Sigmoid colon (tissue), 7 donors: ENCODE data around the gene IQGAP2. TPM values are rescaled to one million over a fixed set of nuclear protein-coding genes. Genes with fewer than 3 reads are reported as not detected.

Experiments
- DNase-seq: peaks from one replicate; pipeline ENCODE4 v3.0.0-alpha.2; 2019
- H3K27ac ChIP-seq, 4 donors: fragments of 200-600 bp; sonication (generic); one replicate each; pipeline ENCODE4 v1.5.1; 2016 to 2019; ENCODE audit warnings: mild to moderate bottlenecking in 1 of 4
- H3K27me3 ChIP-seq, 3 donors: fragments of 200-600 bp; sonication (generic); one replicate each; pipeline ENCODE4 v1.5.1; 2019; ENCODE audit warnings: mild to moderate bottlenecking in 1 of 3
- H3K36me3 ChIP-seq, 4 donors: fragments of 200-600 bp; sonication (generic); one replicate each; pipeline ENCODE4 v1.5.1; 2016 to 2019
- H3K4me1 ChIP-seq, 4 donors: fragments of 200-600 bp; sonication (generic); one replicate each; pipeline ENCODE4 v1.5.1; 2017 to 2019
- H3K4me3 ChIP-seq, 4 donors: fragments of 200-600 bp; sonication (generic); one replicate each; pipeline ENCODE4 v1.5.1; 2017 to 2019; ENCODE audit warnings: mild to moderate bottlenecking in 2 of 4, moderate library complexity in 1 of 4
- H3K9me3 ChIP-seq, 4 donors: fragments of 200-600 bp in 3 of 4; sonication (generic) in 3 of 4; one replicate each; pipeline versions ENCODE4 v1.5.1 to v1.6.1; 2013 to 2019
- EP300 ChIP-seq, 4 donors: sonication (generic); formaldehyde crosslinking; IDR thresholded peaks; one replicate each; pipeline ENCODE4 v1.6.1; 2017; ENCODE audit warnings: antibody characterized with exemption in 4 of 4
- POLR2A ChIP-seq, 2 donors: fragments of 450-650 bp; IDR thresholded peaks; one replicate each; pipeline ENCODE4 v1.6.1; 2016; ENCODE audit warnings: antibody characterized with exemption in 2 of 2, mild to moderate bottlenecking in 2 of 2, moderate library complexity in 2 of 2
- POLR2AphosphoS5 ChIP-seq, 4 donors: sonication (generic); formaldehyde crosslinking; IDR thresholded peaks; one replicate each; pipeline ENCODE4 v1.6.1; 2017; ENCODE audit warnings: antibody characterized with exemption in 4 of 4
- WGBS, 2 donors: extraction: QIAGEN DNeasy Blood & Tissue Kit; methylation state at CpG; one replicate each; pipeline ENCODE4 v1.1.7; 2013; 5-methylcytosine and 5-hydroxymethylcytosine counted together
- intact Hi-C: fragments of 100-400 bp; cut with DNase I; formaldehyde crosslinking; loops from one replicate; pipeline ENCODE4 v1.15.1; 2023
- polyA plus RNA-seq, 3 donors: library from polyadenylated mRNA; stranded (reverse); fragments of 200-250 nt; gene quantifications; one replicate each; pipeline ENCODE4 v1.2.3, GENCODE V29; 2013
- total RNA-seq, 4 donors: library from RNA; depleted of rRNA; stranded (reverse); fragments of >200 nt; gene quantifications; one replicate each; pipeline ENCODE4 v1.1.0, GENCODE V29; 2016
- TF ChIP-seq, protein P1 (sequence below), 4 experiments: fragments of 450-650 bp in 3 of 4; fragments of 200-600 bp in 1 of 4; IDR thresholded peaks; one replicate each; pipeline ENCODE4 v1.5.1; 2016 to 2019; ENCODE audit warnings: antibody characterized with exemption in 4 of 4, mild to moderate bottlenecking in 3 of 4, moderate library complexity in 2 of 4
- donor health status: healthy with polysubstance abuse.
- donor health status: Bipolar disorder and iron deficiency.
- donor health status: healthy.

Gene IQGAP2
- total and polyA plus RNA-seq, 7 donors, result 15.0 to 85.3 (median 24.6) TPM

DNA sequence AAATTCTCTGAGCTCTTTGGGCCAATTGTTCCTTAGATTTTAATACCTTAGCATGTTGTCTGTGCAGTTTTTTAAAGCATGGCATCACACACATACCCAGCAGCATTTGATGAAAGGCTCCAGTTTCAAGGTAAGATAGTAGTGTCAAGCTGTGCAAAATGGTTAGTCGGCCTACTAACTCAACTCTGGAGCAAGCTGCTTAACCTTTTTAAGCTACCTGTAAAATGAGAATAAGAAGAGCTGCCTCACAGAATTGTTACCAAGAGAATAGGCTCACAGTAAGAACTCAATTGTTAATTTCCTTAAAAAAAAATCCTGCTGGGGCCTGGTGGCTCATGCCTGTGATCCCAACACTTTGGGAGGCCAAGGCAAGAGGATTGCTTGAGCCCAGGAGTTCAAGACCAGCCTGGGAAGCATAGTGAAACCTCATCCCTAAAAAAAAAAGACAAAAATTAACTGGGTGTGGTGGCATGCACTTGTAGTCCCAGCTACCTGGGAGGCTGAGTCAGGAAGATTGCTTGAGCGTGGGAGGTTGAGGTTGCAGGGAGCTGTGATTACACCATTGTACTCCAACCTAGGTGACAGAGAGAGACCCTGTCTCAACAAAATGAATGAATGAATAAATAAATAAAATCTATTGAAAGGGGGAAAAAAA is 96.5 kb downstream of the IQGAP2 start:
- Histone ChIP-seq H3K4me1 (no peaks in the 10 kb centered on the region), H3K4me3 (no peak overlapping the region), H3K36me3 (no peaks in the 10 kb centered on the region), H3K27ac (no peak overlapping the region), H3K27me3 (no peaks in the 10 kb centered on the region), H3K9me3 (no peaks in the 10 kb centered on the region)
- WGBS, 2 donors, result 93 to 94% methylated on average over 2 of the region's 2 CpGs
- TF ChIP-seq EP300 (IDR thresholded peaks at IDR 0.05), result no peak
- TF ChIP-seq, protein P1, sequence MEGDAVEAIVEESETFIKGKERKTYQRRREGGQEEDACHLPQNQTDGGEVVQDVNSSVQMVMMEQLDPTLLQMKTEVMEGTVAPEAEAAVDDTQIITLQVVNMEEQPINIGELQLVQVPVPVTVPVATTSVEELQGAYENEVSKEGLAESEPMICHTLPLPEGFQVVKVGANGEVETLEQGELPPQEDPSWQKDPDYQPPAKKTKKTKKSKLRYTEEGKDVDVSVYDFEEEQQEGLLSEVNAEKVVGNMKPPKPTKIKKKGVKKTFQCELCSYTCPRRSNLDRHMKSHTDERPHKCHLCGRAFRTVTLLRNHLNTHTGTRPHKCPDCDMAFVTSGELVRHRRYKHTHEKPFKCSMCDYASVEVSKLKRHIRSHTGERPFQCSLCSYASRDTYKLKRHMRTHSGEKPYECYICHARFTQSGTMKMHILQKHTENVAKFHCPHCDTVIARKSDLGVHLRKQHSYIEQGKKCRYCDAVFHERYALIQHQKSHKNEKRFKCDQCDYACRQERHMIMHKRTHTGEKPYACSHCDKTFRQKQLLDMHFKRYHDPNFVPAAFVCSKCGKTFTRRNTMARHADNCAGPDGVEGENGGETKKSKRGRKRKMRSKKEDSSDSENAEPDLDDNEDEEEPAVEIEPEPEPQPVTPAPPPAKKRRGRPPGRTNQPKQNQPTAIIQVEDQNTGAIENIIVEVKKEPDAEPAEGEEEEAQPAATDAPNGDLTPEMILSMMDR (IDR thresholded peaks at IDR 0.05), result no peak
- no peak for TF ChIP-seq POLR2AphosphoS5 (IDR thresholded peaks at IDR 0.05)
- no peak for TF ChIP-seq POLR2A (IDR thresholded peaks at IDR 0.05)
- no peak for DNase-seq
- intact Hi-C loops, result no loop called here

DNA sequence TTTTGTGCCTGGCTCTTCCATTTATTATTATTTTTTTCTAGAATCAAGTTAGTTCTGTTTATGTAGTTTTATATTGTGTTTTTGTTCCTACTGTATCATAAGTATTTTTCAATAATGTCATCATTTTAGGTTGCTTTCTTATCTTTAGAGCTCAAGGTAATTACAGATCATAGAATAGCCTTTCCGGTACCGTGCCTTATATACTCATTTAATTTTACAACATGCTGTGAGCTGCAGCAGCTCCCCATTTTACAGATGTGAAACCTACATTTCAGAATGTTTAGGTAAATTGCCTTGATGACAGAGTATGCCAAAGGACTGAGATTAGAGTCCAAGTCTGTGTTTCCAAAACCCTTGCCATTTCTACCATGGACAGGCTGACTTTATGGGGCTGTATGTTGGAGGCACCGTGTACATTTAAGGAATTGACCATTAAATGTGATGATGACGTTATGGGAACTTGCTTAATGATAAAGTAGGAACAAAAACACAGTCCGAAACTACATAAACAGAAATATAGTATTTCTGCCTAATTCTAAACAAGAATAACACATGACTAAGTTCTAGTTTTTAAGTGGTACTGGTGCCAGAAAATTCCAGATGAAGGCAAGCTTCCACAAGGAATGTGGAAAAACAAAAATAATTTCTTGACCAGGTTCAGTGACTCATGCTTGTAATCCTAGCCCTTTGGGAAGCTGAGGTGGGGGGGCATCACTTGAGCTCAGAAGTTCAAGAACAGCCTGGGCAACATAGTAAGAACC is 97.7 kb downstream of the IQGAP2 start:
- H3K36me3 ChIP-seq, result no peaks in the 10 kb centered on the region
- H3K9me3 ChIP-seq, result no peaks in the 10 kb centered on the region
- H3K27me3 ChIP-seq, result no peaks in the 10 kb centered on the region
- TF ChIP-seq EP300 (IDR thresholded peaks at IDR 0.05) (no peak), POLR2AphosphoS5 (IDR thresholded peaks at IDR 0.05) (no peak), POLR2A (IDR thresholded peaks at IDR 0.05) (no peak)
- TF ChIP-seq, protein P1 (IDR thresholded peaks at IDR 0.05), result no peak
- H3K27ac ChIP-seq, result no peak overlapping the region
- 46 to 72% methylated on average over 5 of the region's 5 CpGs for whole genome bisulfite sequencing, 2 donors
- intact Hi-C loops, result no loop called here
- no peaks in the 10 kb centered on the region for H3K4me1 ChIP-seq
- H3K4me3 ChIP-seq, result no peak overlapping the region
- no peak for DNase-seq

DNA sequence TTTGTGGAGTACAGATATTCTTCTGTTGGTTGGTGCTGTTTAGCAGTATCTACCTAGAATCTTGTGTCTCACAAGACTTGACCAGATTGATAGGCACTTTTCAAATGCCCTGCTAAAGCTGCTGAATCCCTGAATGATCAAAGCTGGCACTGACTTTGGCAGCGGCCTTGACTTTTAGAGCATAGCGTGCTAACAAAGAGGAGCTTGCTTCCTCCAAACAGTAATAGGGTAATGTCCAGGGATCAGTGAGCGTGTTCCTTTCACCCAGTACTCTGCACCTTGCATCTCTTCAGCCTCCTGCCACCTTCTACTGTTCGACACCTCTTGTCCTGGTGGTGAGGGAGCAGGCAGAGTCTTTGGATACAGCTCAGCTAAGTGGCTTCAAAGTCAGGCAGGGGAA is 100.8 kb downstream of the IQGAP2 start:
- 85 to 88% methylated on average over 4 of the region's 4 CpGs for WGBS, 2 donors
- intact Hi-C loops, result no loop called here
- no peaks in the 10 kb centered on the region for H3K27me3 ChIP-seq

DNA sequence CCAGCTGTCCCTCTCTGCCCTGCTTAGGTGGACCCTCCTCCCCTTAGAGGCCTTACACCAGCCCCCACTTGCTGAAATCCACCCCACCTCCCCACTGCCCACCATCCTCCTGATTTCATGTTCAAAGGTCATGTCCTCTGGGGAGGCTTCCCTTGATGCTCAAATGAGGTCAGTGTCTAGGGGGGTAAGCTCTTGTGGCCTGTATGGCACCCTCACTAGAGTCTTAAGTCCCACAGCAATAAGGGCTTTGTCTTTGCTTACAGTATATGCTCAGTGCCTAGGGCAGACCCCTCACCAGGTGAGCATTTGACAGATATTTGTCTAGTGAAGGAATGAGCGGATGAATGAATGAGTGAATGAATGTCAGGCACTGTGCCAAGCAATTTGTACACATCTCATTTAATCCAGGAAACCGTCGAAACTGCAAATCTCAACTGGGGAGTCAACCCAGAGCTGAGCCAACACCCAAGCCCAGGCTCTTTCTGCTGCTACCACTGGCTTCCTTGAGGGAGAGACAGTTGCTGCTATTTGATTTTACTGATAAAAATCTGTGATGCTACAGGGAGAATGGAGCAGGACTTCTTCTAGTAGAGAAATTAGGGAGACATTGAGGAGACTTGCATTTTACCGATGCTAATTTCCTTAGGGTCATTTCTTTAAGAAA is 101.9 kb downstream of the IQGAP2 start:
- no peak for DNase-seq
- Histone ChIP-seq H3K9me3 (no peaks in the 10 kb centered on the region), H3K4me1 (no peaks in the 10 kb centered on the region), H3K27ac (no peak overlapping the region), H3K36me3 (no peaks in the 10 kb centered on the region), H3K27me3 (no peaks in the 10 kb centered on the region), H3K4me3 (no peak overlapping the region)
- 73 to 83% methylated on average over 4 of the region's 4 CpGs for WGBS, 2 donors
- intact Hi-C loops, result no loop called here
- no peak for TF ChIP-seq EP300 (IDR thresholded peaks at IDR 0.05)
- TF ChIP-seq POLR2AphosphoS5 (IDR thresholded peaks at IDR 0.05), result no peak
- TF ChIP-seq, protein P1 (IDR thresholded peaks at IDR 0.05), result no peak
- TF ChIP-seq POLR2A (IDR thresholded peaks at IDR 0.05), result no peak

More for the DNA sequence above, 100.8 kb downstream of the IQGAP2 start:
- DNase-seq, result no peak
- TF ChIP-seq POLR2AphosphoS5 (IDR thresholded peaks at IDR 0.05) (no peak), EP300 (IDR thresholded peaks at IDR 0.05) (no peak), POLR2A (IDR thresholded peaks at IDR 0.05) (no peak)
- TF ChIP-seq, protein P1 (IDR thresholded peaks at IDR 0.05), result no peak
- Histone ChIP-seq H3K36me3 (no peaks in the 10 kb centered on the region), H3K4me1 (no peaks in the 10 kb centered on the region), H3K27ac (no peak overlapping the region), H3K9me3 (no peaks in the 10 kb centered on the region), H3K4me3 (no peak overlapping the region)
